Measurements from ENCODE around the gene VAV1. TPM values are rescaled to one million over a fixed set of nuclear protein-coding genes. Genes with fewer than 3 reads are reported as not detected.

VAV1 gene
- total and polyA plus RNA-seq, 2 donors (not counting 1 experiment from before 2014, with no cell fraction given) = 62.7 to 98.8 TPM

DNA sequence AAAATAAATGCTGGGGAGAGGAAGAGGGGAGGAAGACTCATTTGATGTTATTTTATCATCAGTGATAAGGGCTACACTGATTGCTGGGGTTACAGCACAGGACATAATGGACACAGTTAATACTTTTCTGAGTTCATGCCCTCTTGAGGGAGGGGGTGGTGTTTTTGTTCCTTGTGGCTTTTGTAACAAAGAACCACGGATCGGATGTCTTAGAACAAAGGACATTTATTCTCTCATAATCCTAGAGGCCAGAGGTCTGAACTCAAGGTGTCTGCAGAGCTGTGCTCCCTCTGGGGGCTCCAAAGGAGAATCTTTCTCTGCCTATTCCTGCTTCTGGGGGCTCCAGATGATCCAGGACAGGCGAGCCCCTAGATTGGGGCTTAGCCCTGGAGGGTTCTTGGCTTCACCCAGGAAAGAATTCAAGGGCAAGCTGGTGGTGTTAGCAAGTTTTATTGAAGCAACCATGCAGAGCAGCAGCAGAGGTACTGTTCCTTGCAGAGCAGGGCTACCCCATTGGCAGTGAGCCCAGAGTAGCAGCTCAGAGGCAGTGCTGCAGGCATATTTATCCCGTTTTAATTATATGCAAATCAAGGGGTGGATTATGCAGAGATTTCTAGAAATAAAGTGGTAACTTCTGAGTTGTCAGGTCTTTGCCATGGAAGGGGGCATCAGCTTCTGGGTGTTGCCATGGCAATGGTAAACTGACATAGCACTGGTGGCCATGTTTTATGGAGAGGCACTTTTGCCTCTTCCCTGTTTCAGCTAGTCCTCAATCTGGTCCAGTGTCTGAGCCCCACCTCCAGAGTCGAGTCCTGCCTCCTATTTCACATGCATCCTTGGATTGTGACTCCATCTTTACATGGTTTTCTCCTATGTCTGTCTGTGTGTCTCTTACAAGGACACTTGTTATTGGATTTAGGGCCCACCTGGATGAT is 18.0 kb downstream of the VAV1 start:
- H3K4me1 ChIP-seq (ENCODE audit: control insufficient read depth in 2 of 2, insufficient read depth in 2 of 2, low read length in 2 of 2) = peaks cover 11 to 21% of the 10 kb centered on the region in 2 donors
- POLR2A ChIA-PET = interaction anchor here (0.6 to 1.7 kb wide), 2 partner anchors 11 to 713 kb away, joined by 5 to 8 read pairs; no protein-coding TSS in a partner anchor

More for the DNA sequence above, 18.0 kb downstream of the VAV1 start:
- 79% methylated on average over 3 of the region's 5 CpGs for WGBS (ENCODE audit: insufficient coverage)
- H3K27me3 Mint-ChIP-seq = no peaks in the 10 kb centered on the region
- Histone ChIP-seq H3K9me3 (ENCODE audit: control extremely low read depth in 1 of 3, control insufficient read depth in 2 of 3, insufficient read depth in 1 of 3, low read length in 2 of 3) (peaks cover 0 to 5% (median 5%) of the 10 kb centered on the region in 3 donors), H2AFZ (ENCODE audit: insufficient read depth, low read depth, low read length, poor library complexity, severe bottlenecking) (no peak overlapping the region), H3K4me2 (replicated peaks; ENCODE audit: low read depth, low read length, poor library complexity, severe bottlenecking) (no peak overlapping the region), H3K9ac (ENCODE audit: low read length) (no peak overlapping the region), H3K27me3 (replicated peaks in 1 of 4; ENCODE audit: control extremely low read depth in 1 of 4, control insufficient read depth in 3 of 4, insufficient read depth in 4 of 4, low read length in 3 of 4) (no peaks in the 10 kb centered on the region), H3K4me3 (ENCODE audit: control extremely low read depth in 1 of 5, extremely low read depth in 1 of 5, insufficient read depth in 1 of 5, low read depth in 2 of 5, low read length in 4 of 5) (no peak overlapping the region), H3K36me3 (replicated peaks in 1 of 2; ENCODE audit: control extremely low read depth in 1 of 2, control insufficient read depth in 1 of 2, extremely low read depth in 1 of 2, insufficient read depth in 2 of 2, low read length in 1 of 2) (peaks cover 4 to 38% of the 10 kb centered on the region in 2 experiments), H4K20me1 (ENCODE audit: control insufficient read depth, insufficient read depth, low read length, poor library complexity, severe bottlenecking) (peaks cover 95% of the 10 kb centered on the region), H3K27ac (ENCODE audit: low read length in 2 of 2) (peak overlapping the region in 1 of 2 donors; percentile 34), H3K79me2 (ENCODE audit: control insufficient read depth, insufficient read depth, low read length) (peaks cover 99% of the 10 kb centered on the region)
- no peak overlapping the region for H3K4me3 Mint-ChIP-seq
- DNase-seq (no peak), ATAC-seq (ENCODE audit: low read depth) (no peak)
- H3K4me1 Mint-ChIP-seq = peaks cover 49% of the 10 kb centered on the region
- TF ChIP-seq EZH2 (IDR thresholded peaks at IDR 0.05; ENCODE audit: borderline replicate concordance, insufficient read depth, low read depth, low read length, poor library complexity, severe bottlenecking) (no peak), CTCF (IDR thresholded peaks at IDR 0.05) (no peak)
- H3K9me3 Mint-ChIP-seq (ENCODE audit: insufficient read depth) = no peaks in the 10 kb centered on the region
- peak overlapping the region; percentile 41 for H3K27ac Mint-ChIP-seq
- CTCF ChIA-PET = interaction anchor here (0.8 to 2.4 kb wide), 3 partner anchors 10 to 73 kb away, joined by 3 to 7 read pairs (median 5); no protein-coding TSS in a partner anchor
- intact Hi-C loops (cut with micrococcal nuclease) = no loop called here
